Lung microvascular endothelial cell (primary cell): ENCODE measurements around the gene P2RX4. TPM values are rescaled to one million over a fixed set of nuclear protein-coding genes. Genes with fewer than 3 reads are reported as not detected.
A peak's percentile ranks its signal among the peaks of the same experiment; 100 is the strongest.
"Not testable (repeated sequence)": the region's sequence is repeated elsewhere in the genome, so short reads cannot be mapped to it uniquely, and the experiment has no call there.

Experiments used
- DNase-seq, 2 donors: peaks; one replicate each; pipeline versions ENCODE4 v3.0.0 to v3.0.0-alpha.2; 2010; ENCODE audit warnings: low read depth in 2 of 2
- total RNA-seq: library from RNA; depleted of rRNA; stranded (reverse); fragments of >200 nt; gene quantifications from 2 replicates; pipeline ENCODE4 v1.2.1, GENCODE V29; 2014

Gene P2RX4
- total RNA-seq, 1 donor from 2014 or later: 127 TPM

GRCh38 chr12:121188227-121188626, 21.7 kb upstream of the P2RX4 start:
- no peak for DNase-seq

- DNase-seq: peak in 1 of 2 donors; percentile 88
These were observed 20.8 kb upstream of the P2RX4 start for GRCh38 chr12:121189131-121189530.

- peak in 1 of 2 donors; percentile 74 for DNase-seq
These were observed 20.2 kb upstream of the P2RX4 start for GRCh38 chr12:121189619-121190155.

DNA sequence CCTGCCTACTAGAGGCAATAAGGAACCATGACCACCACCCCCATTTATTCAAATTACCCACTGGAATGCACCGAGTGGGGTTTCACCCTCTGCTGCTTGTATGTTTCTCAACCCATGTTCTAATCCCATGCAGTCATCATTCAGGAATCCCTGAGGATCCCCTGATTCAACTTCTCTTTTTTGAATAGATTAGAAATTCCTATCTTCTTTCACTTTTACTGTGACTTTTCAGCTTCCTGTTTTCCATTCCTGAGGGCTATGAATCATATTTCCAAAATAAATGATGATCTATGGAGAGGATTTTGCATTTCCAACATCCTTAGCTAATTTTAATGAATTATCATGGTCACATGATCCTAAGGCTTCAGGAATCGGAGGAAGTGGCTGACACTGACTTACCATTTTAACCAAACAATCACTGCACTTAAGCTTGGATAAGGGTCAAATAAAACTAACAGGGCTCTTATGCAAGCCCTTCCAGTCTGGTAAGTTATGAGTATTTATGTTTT, 19.4 kb upstream of the P2RX4 start:
- peak; percentile 91 to 94 for DNase-seq

GRCh38 chr12:121191151-121191550, 18.8 kb upstream of the P2RX4 start:
- no peak for DNase-seq

GRCh38 chr12:121196902-121197301, 13.0 kb upstream of the P2RX4 start:
- DNase-seq: peak; percentile 84 to 93

GRCh38 chr12:121198949-121199348, 11.0 kb upstream of the P2RX4 start:
- DNase-seq: no peak

DNA sequence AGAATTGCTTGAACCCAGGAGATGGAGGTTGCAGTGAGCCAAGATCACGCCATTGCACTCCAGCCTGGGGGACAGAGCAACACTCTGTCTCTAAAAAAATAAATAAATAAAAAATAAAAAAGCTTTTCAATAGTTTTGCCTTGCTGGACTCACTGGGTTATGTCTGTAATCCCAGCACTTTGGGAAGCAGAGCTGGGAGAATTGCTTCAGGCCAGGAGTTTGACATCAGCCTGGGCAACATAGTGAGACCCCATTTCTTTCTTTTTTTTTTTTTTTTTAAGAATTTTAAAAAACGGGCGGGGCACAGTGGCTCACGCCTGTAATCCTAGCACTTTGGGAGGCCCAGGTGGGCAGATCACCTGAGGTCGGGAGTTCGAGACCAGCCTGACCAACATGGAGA, 8.8 kb upstream of the P2RX4 start:
- not testable (repeated sequence) for DNase-seq

- DNase-seq: no peak
These were observed 7.2 kb upstream of the P2RX4 start for GRCh38 chr12:121202407-121203355.

DNA sequence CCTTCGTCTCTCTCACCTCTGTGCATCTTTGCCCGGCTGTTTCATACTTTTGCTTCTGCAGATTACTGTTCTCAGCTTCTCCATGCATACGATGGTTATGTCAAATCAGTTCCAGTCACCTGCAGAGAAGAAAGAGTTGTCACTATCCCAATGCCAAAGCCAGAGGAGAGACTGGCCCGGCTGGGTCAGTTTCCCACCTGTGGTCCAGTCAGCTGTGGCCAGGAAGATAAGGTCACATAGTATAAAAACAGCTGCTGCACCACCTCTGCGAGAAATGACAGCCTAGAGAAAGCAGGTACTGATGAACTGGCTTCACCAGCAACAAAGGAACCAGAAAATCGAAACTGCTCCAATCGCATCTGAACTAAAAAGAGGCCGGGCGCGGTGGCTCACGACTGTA, 6.4 kb upstream of the P2RX4 start:
- DNase-seq: no peak

DNA sequence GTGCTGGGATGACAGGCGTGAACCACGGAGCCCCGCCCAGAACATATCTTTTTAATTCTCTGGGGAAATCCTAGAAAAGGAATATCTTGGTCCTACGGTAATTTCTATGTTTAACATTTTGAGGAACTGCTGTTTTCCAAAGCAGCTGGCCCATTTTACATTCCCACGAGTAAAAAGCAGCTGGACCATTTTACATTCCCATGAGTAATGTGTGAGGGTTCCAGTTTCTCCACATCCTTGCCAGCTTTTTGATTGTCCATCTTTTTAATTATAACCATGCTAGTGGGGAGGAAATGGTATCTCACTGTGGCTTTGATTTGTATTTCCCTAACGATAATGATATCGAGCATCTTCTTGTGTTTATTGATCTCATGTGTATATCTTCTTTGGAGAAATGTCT, 4.4 kb upstream of the P2RX4 start:
- DNase-seq: no peak

GRCh38 chr12:121208571-121208970, 1.4 kb upstream of the P2RX4 start:
- not testable (repeated sequence) for DNase-seq

GRCh38 chr12:121209221-121209620, 708 bp upstream of the P2RX4 start:
- no peak for DNase-seq

DNA sequence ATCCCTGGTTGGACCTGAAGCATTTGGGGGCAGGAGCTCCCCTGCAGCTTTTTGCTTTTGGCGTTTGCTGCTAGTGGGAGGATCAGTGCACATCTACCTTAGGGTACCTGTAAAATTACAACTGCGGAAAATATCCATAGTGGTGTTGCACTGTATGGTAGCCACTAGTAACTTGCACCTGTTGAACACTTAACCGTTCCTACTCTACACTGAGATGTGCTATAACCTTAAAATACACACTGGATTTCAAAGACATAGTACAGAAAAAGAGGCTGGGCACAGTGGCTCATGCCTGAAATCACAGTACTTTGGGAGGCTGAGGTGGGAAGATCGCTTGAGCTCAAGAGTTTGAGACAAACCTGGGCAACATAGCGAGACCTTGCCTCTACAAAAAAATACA, 2.9 kb downstream of the P2RX4 start:
- no peak for DNase-seq

DNA sequence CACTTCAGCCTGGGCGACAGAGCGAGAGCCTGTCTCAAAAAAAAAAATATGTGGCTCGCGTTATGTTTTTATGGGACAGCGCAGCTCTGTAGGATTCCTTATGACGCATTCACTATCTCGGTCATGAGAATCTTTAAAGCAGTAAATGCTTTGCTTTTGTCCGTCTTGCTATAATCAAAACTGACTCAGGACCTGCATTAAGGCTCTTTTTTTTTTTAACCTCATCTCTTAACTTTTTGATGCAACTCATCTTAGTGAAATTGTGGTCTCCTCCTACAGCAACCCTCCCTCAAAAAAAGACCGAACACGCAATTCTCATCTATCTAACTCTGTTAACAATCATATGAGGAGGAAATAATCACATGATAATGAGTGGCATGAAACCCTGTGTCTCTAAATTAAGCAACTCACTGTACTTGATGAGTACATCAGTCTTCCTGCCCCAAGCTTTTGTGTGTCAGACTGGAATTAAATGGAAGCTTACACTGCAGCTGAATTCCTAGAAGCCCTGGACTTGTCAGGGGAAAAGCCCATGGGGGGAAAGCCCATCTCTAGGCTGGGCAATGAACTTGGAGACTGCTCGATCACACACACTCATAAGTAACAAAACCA, 4.3 kb downstream of the P2RX4 start:
- peak; percentile 61 to 69 for DNase-seq

DNA sequence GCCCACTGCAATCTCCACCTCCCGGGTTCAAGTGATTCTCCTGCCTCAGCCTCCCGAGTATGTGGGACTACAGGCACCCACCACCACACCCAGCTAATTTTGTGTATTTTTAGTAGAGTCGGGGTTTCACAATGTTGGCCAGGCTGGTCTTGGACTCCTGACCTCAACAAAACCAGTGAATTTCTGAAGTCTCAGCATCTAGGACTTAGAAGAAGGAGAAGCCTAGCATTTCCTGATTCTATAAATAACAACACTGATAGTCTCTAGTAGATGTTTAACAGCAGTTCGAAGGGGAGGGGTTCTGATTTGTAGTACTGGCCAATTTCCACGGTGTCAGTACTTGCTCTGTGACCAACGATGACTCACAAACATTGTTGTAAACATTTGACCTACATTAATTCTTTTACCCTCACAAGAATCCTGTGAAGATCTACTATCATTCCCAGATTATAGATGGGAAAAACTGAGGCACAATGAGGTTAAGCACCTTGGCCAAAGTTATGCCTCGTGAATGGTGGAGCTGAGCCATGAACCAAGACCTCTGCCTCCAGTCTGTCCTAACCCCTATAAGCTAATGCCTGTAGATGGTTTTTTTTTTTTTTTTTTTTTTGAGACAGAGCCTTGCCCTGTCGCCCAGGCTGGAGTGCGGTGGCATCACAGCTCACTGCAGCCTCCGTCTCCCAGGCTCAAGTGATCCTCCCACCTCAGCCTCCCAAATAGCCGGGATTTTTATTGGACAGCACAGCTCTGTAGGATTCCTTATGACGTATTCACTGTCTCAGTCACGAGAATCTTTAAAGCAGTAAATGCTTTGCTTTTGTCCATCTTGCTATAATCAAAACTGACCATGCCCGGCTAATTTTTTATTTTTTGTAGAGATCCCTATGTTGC, 5.2 kb downstream of the P2RX4 start:
- DNase-seq: peak; percentile 82 to 91

DNA sequence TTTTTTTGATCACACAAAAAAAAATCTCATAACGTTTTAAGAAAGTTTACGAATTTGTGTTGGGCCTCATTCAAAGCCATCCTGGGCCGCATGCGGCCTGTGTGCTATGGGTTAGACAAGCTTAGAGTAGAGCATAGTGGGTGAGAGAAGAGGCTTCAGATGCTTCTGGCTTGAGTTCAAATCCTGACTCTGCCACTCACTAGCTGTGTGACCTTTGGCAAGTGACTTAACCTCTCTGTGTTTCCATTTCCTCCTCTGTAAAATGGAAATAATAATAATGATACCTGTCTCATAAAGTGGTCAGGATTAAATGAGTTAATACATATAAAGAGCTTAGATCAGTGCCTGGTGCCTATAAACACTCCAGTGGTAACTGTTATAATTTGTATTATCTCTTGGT, 6.2 kb downstream of the P2RX4 start:
- peak in 1 of 2 donors; percentile 42 for DNase-seq

DNA sequence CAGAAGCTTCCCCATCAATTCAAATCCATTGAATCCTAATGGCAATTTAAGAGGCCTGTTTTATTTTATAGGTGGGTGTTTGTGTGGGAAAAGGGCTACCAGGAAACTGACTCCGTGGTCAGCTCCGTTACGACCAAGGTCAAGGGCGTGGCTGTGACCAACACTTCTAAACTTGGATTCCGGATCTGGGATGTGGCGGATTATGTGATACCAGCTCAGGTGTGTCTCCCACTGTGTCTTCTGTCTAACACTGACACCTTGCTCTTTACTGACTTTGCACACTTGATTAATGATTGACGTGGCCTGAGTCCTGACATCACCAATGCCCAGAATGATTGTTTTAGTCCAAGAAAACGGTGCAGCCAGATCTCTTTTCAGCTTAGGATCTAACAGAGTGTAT, 7.1 kb downstream of the P2RX4 start:
- DNase-seq: no peak

DNA sequence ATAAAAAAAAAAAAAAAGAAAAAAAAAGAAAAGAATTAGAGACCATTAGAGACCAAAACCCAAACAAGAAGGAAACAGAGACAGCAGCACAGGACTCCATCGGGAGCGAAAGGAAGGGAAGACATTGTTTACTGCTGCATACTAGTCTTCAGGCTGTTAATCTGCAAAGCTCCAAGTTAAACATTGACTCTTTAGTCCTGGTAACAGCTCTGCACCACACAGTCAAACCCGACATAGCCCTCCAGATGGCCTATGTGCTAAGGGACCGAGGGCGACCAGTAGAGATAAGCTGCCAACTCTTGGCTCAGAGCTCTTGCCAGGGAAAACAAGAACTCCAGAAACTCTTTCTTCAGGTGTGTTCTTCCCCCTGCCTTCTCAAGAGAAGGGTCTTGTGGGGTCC, 7.8 kb downstream of the P2RX4 start:
- DNase-seq: no peak

DNA sequence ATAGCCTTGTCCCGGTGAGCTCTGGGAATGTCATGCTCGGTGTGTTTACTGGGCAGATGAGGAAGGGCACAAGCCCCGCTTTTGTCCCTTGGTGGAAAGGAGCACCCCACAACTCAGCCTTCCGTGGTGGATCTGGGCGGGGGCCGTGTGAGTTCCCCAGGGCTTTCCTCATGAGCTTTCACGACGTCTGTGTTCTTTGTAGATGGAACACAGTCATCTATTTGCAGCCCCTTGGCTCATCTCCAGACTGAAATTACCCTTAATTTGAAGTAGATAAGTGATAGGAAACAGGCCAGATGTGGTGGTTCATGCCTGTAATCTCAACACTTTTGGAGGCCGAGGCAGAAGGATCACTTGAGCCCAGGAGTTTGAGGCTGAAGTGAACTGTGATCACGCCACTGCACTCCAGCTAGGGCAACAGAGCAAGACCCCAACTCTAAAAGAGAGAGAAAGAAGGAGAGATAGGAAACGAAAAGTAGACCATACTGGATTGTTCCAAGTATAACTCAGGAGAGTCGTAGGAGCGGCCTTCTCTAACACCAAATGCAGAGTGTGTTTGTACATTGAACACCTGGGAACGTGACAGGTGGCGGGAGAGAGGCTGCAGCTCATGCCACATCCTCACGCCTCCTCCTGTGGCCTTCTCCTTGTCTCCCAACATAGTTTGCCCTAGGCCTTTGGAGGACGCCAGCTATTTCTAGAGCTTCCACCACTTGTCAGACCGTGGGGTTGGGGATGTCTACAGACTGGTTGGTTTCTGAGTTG, 8.8 kb downstream of the P2RX4 start:
- DNase-seq: no peak
